Measurements from ENCODE around the gene HYDIN.
"Not testable (repeated sequence)": the region's sequence is repeated elsewhere in the genome, so short reads cannot be mapped to it uniquely, and the experiment has no call there.

Gene HYDIN

GRCh38 chr16:70930757-70931156, 299.8 kb downstream of the HYDIN start:
- not testable (repeated sequence) for ATAC-seq

GRCh38 chr16:70922164-70922563, 308.4 kb downstream of the HYDIN start:
- not testable (repeated sequence) for ATAC-seq

GRCh38 chr16:70920661-70921060, 309.9 kb downstream of the HYDIN start:
- ATAC-seq = not testable (repeated sequence)

- ATAC-seq = not testable (repeated sequence)
These were observed 342.3 kb downstream of the HYDIN start for GRCh38 chr16:70888208-70888607.

GRCh38 chr16:70884652-70885051, 345.9 kb downstream of the HYDIN start:
- not testable (repeated sequence) for ATAC-seq

DNA sequence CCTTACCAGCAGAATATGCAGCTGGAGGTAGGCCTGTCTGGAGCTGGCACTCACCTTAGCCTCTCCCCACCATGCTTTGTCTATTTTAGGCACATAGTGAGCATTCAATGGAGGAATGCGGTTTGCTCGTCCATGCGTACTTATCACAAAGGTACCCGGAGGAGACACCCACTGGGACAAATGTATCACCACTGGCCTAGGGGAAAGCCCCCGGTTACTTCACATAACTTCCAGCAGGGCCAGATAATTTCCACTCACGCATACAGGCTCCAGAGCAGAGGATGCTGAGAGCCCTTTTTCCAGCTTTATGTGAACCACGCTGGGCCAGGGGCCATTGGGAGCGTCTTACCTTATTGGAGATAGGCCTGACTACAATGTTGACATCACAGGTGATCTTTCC, 348.2 kb downstream of the HYDIN start:
- ATAC-seq = not testable (repeated sequence)

GRCh38 chr16:70877895-70878294, 352.6 kb downstream of the HYDIN start:
- ATAC-seq = not testable (repeated sequence)

DNA sequence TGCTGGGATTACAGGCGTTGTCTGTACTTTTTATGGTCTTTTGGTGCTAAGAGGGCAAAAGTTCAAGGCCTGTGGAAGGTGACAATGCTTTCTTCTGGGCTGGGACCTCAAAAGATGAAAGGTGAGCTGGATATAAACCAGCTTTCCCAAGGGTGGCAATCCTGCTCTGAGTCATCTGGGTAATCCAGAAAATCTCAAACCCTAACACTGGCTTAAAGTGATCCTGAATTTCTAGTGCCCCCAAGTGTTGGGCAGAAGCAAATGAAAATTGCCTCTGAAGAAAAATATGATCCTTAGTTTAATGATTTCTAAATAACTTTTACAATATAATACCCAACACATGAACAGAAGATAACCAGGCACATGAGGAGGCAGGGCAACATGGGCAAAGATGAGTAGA, 354.1 kb downstream of the HYDIN start:
- ATAC-seq = not testable (repeated sequence)

DNA sequence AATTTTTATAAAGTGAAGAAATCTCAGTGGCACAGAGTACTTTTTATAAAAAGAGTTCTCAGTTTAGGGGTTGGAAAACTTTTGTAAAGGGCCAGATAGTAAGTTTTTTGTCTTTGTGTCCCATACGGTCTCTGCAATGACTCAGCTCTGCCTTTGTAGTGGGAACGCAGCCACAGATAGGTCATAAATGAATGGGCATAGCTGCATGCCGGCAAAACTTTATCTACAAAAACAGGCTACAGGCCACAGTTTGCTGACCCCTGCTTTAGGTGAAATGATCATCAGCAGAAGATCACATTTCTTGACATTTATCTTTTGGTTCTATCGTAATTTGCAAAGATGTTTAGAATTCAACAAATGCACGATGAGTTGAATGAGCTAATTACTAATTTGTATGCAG, 365.8 kb downstream of the HYDIN start:
- ATAC-seq = not testable (repeated sequence)

DNA sequence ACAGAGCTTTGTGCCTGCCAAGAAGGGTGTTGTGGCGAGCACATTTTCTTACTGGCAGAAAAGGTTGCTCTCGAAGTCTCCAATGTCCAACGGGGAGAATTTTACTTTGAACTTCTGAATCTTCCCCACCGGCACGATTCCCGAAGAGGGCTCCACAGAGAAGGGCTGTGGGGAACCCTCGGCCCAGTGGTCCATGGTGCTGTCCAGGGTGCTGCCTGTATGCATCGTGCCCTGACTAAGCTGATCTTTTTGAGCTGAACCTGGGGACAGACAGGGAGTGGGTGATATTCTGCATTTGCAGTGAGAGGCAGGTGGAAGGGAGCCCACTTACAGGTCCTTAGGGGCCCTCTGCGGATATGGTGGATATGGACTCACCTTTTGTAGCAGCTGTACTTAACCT, 368.5 kb downstream of the HYDIN start:
- not testable (repeated sequence) for ATAC-seq

DNA sequence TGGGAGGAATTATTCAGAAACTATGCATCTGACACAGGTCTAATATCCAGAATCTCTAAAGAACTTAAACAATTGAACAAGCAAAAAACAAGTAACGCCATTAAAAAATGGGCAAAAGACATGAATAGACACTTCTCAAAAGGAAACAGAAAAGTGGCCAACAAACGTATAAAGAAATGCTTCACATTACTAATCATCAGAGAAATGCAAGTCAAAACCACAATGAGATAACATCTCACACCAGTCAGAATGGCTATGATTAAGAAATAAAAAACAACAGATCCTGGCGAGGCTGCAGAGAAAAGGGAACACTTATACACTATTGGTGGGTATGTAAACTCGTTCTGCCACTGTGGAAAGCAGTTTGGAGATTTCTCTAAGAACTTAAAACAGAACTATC, 379.2 kb downstream of the HYDIN start:
- not testable (repeated sequence) for ATAC-seq

- not testable (repeated sequence) for ATAC-seq
These were observed 406.9 kb downstream of the HYDIN start for GRCh38 chr16:70823498-70824118.

GRCh38 chr16:70822734-70823133, 407.8 kb downstream of the HYDIN start:
- not testable (repeated sequence) for ATAC-seq

DNA sequence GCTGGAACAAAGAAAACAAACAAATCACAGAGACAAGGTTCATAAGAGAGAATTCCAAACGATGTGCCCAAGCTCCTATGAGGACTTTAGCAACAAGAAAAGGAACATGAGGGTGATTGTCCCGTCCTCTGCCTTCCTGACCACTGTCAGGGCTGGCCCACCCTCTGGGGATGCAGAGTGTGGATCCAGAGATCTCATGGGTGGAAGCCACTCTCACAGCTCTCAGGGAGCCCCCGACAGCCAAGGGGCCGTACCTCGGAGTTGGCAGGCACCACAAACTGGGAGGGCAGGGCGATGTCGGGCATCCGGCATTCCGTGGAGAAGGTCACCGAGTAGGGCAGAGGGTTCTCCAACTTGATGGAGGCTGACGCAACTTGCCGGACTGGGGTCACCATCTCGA, 412.4 kb downstream of the HYDIN start:
- not testable (repeated sequence) for ATAC-seq

DNA sequence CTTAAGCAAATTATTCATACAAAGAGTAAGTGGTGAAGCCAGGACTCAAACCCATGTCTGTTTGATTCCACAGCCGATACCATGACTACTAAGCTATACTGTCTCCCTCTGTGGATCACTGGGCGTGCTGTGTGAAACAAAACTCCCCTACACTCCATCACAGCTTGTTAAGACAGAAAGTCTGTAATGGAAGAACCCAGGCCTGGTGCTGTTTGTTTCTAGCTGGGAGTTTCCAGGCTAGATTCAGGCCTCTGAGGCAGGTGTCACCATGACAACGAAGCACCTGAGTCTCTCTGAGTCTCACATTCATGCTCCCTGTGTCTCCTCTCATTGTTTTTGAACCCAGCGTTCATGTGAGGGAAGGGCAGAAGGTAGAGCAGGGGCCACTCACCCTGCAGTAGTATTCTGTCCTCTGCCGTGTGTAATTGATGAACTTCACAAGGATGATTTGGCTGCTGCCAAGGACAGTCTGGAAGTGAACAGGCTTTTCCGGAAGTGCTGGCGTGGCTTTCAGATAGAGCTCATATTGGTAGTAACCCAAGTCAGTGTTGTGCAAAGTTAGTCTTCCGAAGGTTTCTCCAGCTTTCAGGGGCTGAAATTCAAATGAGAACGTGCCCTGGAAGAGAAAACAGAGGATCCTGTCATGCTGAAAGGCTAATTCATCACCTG, 421.0 kb downstream of the HYDIN start:
- no peak for ATAC-seq
- TF ChIP-seq OSR1 (CRISPR knock-in tag; IDR thresholded peaks at IDR 0.05) (no peak), CSDC2 (CRISPR knock-in tag; IDR thresholded peaks at IDR 0.05) (no peak), PPARA (CRISPR knock-in tag; IDR thresholded peaks at IDR 0.05; ENCODE audit: borderline replicate concordance) (no peak), RARB (CRISPR knock-in tag; IDR thresholded peaks at IDR 0.05) (no peak), TSHZ2 (CRISPR knock-in tag; IDR thresholded peaks at IDR 0.05) (no peak), ARNTL (CRISPR knock-in tag; IDR thresholded peaks at IDR 0.05; ENCODE audit: borderline replicate concordance, low read depth) (no peak), GLIS3 (CRISPR knock-in tag; IDR thresholded peaks at IDR 0.05) (no peak), ZNF70 (CRISPR knock-in tag; IDR thresholded peaks at IDR 0.05) (no peak), POU6F1 (CRISPR knock-in tag; IDR thresholded peaks at IDR 0.05; ENCODE audit: borderline replicate concordance, low read depth) (no peak), SNAI2 (CRISPR knock-in tag; IDR thresholded peaks at IDR 0.05) (no peak)
- TF ChIP-seq, protein P1, sequence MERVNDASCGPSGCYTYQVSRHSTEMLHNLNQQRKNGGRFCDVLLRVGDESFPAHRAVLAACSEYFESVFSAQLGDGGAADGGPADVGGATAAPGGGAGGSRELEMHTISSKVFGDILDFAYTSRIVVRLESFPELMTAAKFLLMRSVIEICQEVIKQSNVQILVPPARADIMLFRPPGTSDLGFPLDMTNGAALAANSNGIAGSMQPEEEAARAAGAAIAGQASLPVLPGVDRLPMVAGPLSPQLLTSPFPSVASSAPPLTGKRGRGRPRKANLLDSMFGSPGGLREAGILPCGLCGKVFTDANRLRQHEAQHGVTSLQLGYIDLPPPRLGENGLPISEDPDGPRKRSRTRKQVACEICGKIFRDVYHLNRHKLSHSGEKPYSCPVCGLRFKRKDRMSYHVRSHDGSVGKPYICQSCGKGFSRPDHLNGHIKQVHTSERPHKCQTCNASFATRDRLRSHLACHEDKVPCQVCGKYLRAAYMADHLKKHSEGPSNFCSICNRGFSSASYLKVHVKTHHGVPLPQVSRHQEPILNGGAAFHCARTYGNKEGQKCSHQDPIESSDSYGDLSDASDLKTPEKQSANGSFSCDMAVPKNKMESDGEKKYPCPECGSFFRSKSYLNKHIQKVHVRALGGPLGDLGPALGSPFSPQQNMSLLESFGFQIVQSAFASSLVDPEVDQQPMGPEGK (CRISPR knock-in tag; IDR thresholded peaks at IDR 0.05; ENCODE audit: borderline replicate concordance) = no peak

Measured in SK-N-SH treated with all-trans-retinoic acid at 6 μM for 48 hours (cell line).